ENCODE results near the gene SSTR5.
"Not testable (repeated sequence)": the region's sequence is repeated elsewhere in the genome, so short reads cannot be mapped to it uniquely, and the experiment has no call there.

SSTR5 gene

DNA sequence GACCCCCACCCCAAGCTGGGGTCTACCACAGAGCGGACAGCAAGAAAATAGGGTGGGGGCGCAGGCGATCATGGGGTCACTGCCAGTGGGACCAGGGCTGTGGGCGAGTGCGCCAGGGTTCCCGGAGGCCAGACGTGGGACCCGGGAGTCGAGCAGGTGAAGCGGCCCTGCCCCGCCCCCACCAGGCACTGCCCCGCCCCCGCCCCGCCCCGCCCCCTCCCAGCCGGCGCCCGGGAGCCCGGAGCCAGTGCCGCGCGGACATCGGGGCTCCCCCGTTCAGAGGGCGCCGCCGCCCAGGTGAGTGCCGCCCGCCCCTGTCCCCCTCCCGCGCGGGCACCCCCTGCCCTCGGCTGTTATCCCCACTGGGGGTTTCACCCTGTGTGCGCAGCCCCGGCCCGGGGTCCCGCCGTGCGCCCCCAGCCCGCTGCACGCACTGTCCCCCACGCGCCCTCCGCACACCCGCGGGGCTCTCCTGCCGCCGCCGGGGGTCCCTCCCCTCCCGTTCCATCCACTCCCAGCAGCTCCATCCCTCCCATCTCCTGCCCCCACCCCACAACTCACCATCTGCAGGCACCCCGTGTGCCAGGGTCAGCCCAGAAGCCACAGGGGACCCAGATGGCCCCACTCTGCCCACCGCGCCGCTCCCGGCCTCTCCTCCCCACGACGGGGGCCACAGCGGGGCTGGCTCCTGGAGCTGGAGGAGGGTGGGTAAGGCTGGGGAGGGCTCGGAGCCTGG lies at the start of gene SSTR5:
TSS of gene SSTR5 (plus strand) at position 222 of the 736 bp plus-strand sequence. CDS start 6,122 bp downstream, outside the sequence.
- Mint-ChIP-seq H3K4me3 (no peak within 1 kb of the TSS), H3K27me3 (peaks cover 8% of the 10 kb centered on the region), H3K27ac (no peak within 1 kb of the TSS), H3K4me1 (no peaks in the 10 kb centered on the region), H3K9me3 (no peaks in the 10 kb centered on the region), H3K36me3 (no peaks in the 10 kb centered on the region)

DNA sequence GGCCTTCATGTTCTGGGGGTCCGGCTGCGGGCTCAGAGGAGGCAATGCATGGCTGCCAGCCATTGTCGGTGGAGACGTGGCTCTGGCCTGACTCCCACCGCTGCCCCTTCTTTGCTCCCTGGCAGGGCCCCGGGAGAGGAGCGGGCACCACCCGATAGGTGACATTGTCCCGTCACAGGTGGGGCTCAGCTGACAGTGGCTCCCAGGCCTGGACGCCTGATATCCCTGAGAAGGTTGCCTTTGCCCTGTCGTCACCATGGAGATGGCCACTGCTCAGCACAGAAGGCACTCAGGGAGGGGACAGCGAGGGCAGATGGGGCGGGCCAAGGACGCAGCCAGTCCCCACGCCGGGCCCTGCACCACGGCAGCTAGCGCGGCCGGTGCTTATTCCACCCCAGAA lies 48.4 kb upstream of the SSTR5 start:
- Mint-ChIP-seq H3K4me1 (no peaks in the 10 kb centered on the region), H3K27ac (no peak overlapping the region)

GRCh38 chr16:1025183-1025809 lies 47.3 kb upstream of the SSTR5 start:
- H3K4me3 Mint-ChIP-seq, H3K4me1 Mint-ChIP-seq, H3K9me3 Mint-ChIP-seq, H3K27me3 Mint-ChIP-seq, H3K27ac Mint-ChIP-seq, H3K36me3 Mint-ChIP-seq: not testable (repeated sequence)

More for the DNA sequence above, 48.4 kb upstream of the SSTR5 start:
- Mint-ChIP-seq H3K9me3 (no peaks in the 10 kb centered on the region), H3K27me3 (peaks cover 5% of the 10 kb centered on the region), H3K36me3 (no peaks in the 10 kb centered on the region), H3K4me3 (no peak overlapping the region)

DNA sequence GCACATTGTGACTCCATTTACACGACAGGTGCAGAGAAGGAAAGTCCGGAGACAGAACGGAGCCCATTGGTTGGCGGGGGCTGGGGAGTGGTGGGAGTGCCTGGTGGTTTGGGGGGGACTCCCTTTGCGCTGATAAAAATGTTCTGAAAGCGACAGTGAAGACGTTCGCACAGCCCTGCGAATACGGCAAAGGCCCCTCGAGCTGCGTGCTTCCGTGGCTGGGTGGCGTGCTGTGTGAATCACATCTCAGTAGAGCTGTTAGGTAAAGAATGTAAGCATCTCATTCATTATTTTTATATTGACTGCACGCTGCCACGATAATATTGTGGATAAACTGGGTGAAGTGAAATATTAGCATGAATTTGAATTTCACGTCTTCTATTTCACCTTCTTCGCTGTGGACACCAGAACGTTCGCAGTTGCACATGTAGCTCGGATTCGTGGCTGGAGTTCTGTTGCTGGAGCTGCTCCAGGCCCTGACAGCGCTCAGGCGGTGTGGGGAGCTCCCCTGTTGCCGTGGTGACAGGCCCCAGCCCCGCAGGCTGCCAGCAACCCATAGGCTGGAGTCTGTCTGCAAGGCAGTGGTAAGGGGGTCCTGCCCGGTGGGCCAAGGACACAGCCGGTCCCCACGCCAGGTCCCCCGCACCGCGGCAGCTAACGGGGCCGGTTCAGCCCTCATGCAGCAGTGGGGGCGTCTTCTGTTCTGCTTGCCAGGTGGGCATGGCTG lies 46.3 kb upstream of the SSTR5 start:
- Mint-ChIP-seq H3K27ac (peak overlapping the region; percentile 41), H3K9me3 (no peaks in the 10 kb centered on the region), H3K4me3 (no peak overlapping the region), H3K36me3 (no peaks in the 10 kb centered on the region), H3K4me1 (no peaks in the 10 kb centered on the region), H3K27me3 (peaks cover 7% of the 10 kb centered on the region)

DNA sequence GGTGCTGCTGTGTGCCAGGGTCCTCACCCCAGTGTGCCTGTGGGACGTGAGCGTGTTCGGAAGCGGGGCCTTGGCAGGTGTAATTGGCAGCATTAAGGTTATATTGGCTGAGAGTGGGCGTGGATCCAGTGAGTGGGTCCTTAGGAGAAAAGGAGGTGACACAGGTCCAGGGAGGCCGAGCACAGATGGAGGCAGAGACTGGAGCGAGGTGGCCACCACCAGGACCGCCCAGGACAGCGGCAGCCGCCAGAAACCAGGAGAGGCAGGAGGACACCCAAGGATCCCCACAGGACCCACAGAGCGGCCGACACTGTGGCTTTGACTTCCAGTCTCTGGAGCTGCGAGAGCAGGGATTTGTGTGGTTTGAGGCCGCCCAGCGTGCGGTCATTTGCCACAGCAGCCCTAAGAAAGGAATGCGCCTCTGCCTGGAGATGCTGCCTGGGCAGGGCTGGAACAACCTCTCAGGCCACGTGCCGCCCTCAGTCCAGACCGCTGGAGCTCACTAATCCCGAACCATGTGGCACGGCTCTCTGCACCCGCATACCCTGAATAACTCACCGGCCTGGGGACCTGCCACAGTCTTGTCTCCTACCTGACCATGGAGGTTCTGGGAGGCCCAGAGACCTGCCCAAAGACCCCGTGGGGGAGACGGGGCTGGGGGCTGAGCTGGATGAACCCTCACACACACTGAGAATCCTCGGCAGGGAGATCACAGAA lies 45.6 kb upstream of the SSTR5 start:
- H3K27ac Mint-ChIP-seq, result peak overlapping the region; percentile 41
- no peak overlapping the region for H3K4me3 Mint-ChIP-seq
- no peaks in the 10 kb centered on the region for H3K4me1 Mint-ChIP-seq
- no peaks in the 10 kb centered on the region for H3K36me3 Mint-ChIP-seq
- peaks cover 7% of the 10 kb centered on the region for H3K27me3 Mint-ChIP-seq
- no peaks in the 10 kb centered on the region for H3K9me3 Mint-ChIP-seq

- Mint-ChIP-seq H3K27me3 (peaks cover 7% of the 10 kb centered on the region), H3K9me3 (no peaks in the 10 kb centered on the region), H3K27ac (no peak overlapping the region), H3K4me1 (no peaks in the 10 kb centered on the region), H3K36me3 (no peaks in the 10 kb centered on the region), H3K4me3 (no peak overlapping the region)
These were observed 45.1 kb upstream of the SSTR5 start for GRCh38 chr16:1027501-1027815.

DNA sequence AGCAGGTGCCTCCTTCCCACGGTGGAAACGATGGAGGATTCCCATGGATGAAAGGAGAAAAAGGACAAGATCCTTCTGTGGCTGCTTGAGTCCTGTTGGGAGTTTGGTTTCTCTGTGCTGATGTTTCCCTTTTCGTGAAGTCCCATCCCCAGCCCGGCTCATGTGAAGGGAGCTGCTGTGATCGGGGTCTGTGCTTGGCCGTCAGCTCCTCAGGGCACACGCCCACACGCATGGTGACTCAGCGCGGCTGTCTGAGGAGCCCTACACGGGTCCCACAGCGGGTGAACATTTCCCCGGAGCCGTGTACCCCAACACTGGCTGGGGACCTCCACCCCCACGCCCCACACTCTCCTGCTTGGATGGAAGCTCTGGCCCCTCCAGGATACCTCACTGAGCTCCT lies 44.5 kb upstream of the SSTR5 start:
- H3K4me1 Mint-ChIP-seq, result no peaks in the 10 kb centered on the region
- no peak overlapping the region for H3K4me3 Mint-ChIP-seq
- H3K27ac Mint-ChIP-seq, result no peak overlapping the region
- H3K36me3 Mint-ChIP-seq, result no peaks in the 10 kb centered on the region
- no peaks in the 10 kb centered on the region for H3K9me3 Mint-ChIP-seq
- H3K27me3 Mint-ChIP-seq, result peaks cover 7% of the 10 kb centered on the region

- Mint-ChIP-seq H3K9me3 (no peaks in the 10 kb centered on the region), H3K27me3 (peaks cover 7% of the 10 kb centered on the region), H3K36me3 (no peaks in the 10 kb centered on the region), H3K4me1 (no peaks in the 10 kb centered on the region), H3K4me3 (no peak overlapping the region), H3K27ac (no peak overlapping the region)
These were observed 43.9 kb upstream of the SSTR5 start for GRCh38 chr16:1028524-1029258.

- Mint-ChIP-seq H3K27ac (no peak overlapping the region), H3K27me3 (peaks cover 7% of the 10 kb centered on the region), H3K4me3 (no peak overlapping the region), H3K4me1 (no peaks in the 10 kb centered on the region), H3K9me3 (no peaks in the 10 kb centered on the region), H3K36me3 (no peaks in the 10 kb centered on the region)
These were observed 43.3 kb upstream of the SSTR5 start for GRCh38 chr16:1029259-1029545.

- Mint-ChIP-seq H3K4me1 (no peaks in the 10 kb centered on the region), H3K27me3 (peaks cover 7% of the 10 kb centered on the region), H3K27ac (no peak overlapping the region), H3K36me3 (no peaks in the 10 kb centered on the region), H3K4me3 (no peak overlapping the region), H3K9me3 (no peaks in the 10 kb centered on the region)
These were observed 42.1 kb upstream of the SSTR5 start for GRCh38 chr16:1030473-1030901.

DNA sequence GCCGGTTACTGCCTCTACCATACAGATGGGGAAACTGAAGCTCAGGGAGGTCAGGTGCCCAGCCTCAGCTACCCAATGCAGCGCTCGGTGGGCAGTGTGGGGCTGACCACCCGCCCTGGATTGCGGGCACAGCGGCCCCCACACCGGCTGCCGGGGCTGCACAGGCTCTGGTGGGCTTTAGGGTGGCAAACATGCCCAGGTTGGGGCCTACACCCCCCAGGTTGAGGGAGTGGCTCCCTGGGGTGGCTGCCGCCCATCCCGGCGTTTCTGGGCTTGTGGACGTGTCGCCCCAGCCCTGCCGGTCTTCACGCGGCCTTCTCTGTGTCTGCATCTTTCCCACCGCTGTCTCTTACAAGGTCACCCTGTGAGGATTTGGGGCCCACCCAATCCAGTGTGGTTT lies 40.9 kb upstream of the SSTR5 start:
- Mint-ChIP-seq H3K27me3 (peaks cover 7% of the 10 kb centered on the region), H3K4me1 (no peaks in the 10 kb centered on the region), H3K36me3 (no peaks in the 10 kb centered on the region), H3K9me3 (no peaks in the 10 kb centered on the region), H3K4me3 (no peak overlapping the region), H3K27ac (no peak overlapping the region)

DNA sequence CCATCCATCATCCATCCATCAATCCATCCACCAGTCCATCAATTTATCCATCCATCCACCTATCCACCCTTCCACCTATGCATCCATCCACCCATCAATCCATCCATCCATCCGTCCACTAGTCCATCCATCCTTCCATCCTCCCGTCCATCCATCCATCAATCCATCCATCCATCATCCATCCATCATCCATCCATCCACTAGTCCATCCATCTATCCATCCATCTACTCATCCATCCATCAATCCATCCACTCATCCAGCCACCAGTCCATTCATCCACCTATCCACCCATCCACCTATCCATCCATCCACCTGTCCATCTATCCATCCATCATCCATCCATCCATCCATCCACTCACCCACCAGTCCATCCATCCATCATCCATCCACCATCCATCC lies 39.9 kb upstream of the SSTR5 start:
- Mint-ChIP-seq H3K27me3 (peaks cover 5% of the 10 kb centered on the region), H3K36me3 (no peaks in the 10 kb centered on the region), H3K4me3 (no peak overlapping the region), H3K4me1 (no peaks in the 10 kb centered on the region), H3K27ac (no peak overlapping the region), H3K9me3 (no peaks in the 10 kb centered on the region)

DNA sequence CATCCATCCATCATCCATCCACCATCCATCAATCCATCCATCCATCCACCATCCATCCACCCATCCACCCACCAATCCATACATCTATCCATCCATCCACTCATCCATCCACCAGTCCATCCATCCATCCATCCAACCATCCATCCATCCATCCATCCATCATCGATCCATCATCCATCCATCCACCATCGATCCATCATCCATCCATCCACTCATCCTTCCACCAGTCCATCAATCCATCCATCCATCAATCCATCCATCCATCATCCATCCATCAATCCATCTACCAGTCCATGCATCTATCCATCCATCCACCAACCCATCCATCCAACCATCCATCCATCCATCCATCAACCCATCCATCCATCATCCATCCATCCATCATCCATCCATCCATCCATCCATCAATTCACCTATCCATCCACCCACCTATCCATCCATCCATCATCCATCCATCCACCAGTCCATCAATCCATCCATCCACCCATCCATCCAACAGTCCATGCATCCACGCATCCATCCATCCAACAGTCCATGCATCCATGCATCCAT lies 39.3 kb upstream of the SSTR5 start:
- H3K27me3 Mint-ChIP-seq, result peaks cover 5% of the 10 kb centered on the region
- H3K27ac Mint-ChIP-seq, result no peak overlapping the region
- H3K36me3 Mint-ChIP-seq, result no peaks in the 10 kb centered on the region
- H3K9me3 Mint-ChIP-seq, result no peaks in the 10 kb centered on the region
- H3K4me3 Mint-ChIP-seq, result no peak overlapping the region
- no peaks in the 10 kb centered on the region for H3K4me1 Mint-ChIP-seq

DNA sequence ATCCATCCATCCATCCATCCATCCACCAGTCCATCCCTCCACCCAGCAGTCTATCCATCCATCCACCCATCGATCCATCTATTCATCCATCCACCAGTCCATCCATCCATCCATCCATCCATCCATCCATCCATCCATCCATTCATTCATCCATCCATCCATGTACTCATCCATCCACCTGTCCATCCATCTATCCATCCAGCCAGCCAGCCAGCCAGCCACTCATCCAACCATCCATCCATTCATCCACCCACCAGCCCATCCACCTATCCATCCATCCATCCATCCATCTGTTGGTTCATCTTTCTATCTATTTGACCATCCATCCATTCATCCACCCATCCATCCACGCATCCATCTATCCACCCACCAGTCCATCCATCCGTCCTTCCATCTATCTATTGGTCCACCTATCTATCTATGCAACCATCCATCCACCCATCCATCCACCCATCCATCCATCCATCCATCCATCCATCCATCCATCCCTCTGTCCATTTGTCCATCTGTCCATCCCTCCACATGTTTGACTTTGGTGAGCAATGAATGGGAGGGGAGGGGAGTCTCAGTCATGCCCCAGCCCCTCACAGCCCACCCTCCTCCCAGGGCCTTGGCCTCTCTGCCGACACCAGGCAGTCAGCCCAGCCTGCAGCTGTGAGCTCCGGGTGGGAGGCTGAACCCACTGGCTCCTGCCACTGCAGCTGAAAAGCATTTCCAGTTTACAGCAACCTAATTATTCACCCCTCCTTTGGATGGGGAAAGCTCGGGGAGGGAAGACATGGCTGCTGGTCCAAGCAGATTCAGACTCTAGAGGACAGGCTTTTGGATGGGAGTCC lies 38.1 kb upstream of the SSTR5 start:
- Mint-ChIP-seq H3K4me3 (no peak overlapping the region), H3K9me3 (no peaks in the 10 kb centered on the region), H3K27ac (no peak overlapping the region), H3K27me3 (peaks cover under 1% of the 10 kb centered on the region), H3K36me3 (no peaks in the 10 kb centered on the region), H3K4me1 (no peaks in the 10 kb centered on the region)
